GM18517 (cell line): ENCODE results near the gene THSD4.

ENCODE experiments used
- ATAC-seq: cut with Tn5 transposase; IDR thresholded peaks from one replicate; pipeline ENCODE4 v1.9.1; 2021; ENCODE audit warnings: mild to moderate bottlenecking, moderate library complexity; ENCODE audit not compliant: unreplicated experiment

THSD4 gene

DNA sequence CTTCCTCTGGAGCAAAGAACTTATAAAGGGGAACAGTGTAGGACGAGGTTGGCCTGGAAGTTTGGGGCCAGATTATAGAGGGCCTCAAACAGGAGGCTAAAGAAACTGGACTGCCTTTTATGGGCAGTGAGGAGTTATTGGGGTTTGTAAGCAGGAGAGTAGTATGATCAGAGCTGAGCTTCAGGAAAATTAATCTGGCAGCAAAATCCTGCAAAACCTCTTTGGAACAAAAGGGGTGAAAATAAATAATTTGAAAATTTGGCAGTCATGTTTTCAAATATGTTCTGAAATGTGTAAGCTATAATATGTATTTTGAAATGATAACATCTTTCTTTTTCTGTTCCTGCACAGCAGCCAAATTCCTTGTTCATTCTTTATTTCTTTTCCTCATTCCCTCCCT is 164.9 kb downstream of the THSD4 start:
- no peak for ATAC-seq

DNA sequence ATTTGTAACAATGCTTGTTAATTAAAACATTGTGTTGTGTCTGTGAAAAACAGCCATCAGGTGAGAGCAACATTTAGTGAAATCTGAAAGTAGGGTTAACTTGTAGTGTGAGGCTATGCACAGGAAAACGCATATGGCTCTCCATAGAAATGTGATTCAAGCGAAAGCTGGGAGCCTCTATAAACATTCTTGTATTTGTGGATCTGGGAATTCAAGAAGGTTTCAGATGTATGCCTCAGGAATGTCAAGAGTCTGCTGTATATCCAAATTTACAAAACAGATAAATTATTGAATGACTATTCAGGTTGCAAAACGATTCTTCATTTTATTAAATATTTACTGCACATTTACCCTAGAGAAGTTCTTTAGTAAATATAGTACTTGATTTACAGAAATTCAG is 166.0 kb downstream of the THSD4 start:
- no peak for ATAC-seq

DNA sequence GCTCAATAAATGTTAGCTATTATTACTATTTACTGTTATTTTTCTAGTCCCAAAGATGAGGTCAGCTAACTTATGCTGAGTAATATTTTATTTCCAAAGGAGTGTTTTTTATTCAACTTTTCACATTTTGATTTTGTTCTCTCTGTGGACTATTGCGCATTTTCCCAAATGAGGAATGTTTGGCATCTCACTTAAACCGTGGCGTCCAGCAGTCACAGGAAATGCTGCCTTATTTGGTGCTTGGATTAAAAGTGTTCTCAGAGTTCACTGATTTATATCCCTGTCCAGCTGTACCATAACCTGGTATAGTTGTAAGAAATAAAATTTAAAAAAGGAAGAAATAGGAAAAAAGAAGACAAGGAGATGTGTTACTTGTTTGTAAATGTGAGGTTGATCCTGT is 166.8 kb downstream of the THSD4 start:
- no peak for ATAC-seq

DNA sequence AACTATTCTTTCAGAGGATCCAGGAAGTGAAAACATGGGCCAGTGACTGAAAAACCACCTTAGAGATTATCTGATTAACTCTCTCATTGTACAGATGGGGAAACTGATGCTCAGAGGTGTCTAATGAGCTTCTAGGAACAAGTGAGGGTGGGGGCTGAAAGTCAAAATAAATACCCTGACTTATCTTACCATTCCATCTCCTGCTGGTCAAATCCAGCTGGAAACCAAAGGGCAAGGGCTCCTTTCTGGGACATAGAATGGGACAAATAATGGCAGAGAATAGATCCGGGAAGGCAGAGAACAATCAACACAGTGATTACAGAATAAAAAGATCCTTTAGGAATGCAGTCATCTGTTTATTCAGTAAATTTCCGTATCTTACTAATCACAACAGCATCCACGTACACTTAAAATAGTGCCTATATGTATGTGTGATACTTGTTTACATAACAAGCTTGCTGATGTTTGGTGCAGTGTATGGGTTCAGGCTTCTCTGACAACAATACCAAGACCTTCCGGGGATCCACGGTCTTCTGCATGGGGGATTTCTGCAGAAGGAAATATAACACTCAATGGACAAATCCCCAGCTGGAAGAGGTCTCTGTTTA is 173.2 kb downstream of the THSD4 start:
- ATAC-seq: no peak

DNA sequence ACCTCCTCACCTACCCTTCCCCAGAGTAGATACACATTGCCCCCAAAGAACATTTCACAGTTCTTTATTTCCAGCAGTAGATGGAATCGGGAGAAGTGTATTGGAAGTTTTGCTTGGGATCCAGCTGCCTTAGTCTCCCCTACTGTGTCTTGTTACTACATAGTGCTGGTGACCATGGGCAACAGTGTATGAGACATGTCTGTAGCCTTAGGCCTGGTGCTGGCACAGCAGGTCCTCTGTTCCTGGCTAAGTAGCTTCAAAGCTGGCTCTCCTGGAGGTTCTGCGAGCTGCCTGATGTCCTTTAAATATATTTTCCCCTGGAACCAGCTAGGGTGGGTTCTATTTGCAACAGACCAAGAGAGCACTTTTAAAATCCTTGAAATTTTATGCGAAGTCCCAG is 174.7 kb downstream of the THSD4 start:
- ATAC-seq: no peak

DNA sequence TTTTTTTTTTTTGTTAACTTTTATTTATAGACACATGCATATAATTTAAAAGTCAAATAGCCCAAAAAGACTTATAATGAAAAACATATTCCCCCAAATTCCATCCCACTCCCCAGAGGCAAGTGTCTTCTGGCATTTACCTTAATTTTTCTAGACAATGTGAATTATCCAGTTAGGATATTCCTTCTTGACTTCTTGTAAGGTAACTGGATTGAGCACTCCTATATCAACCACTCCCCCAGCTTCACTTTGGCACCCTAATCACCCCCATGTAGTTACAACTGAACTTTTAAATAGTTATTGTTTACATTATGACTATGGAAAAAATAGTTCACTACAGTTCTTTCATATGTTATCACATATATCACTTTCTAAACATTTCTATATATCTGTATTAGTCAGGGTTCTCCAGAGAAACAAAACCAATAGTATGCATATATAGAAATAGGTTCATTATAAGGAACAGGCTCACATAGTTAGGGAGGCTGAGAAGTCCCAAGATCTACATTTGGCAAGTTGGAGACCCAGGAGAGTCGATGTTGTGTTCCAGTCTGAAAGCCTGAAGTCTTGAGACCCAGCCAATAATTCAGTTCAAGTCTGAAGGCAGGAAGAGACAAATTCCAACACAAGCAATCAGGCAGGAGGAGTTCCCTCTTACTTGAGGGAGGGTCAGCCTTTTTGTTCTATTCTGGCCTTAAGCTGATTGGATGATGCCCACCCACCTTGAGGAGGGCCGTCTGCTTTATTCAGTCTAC is 175.8 kb downstream of the THSD4 start:
- ATAC-seq: no peak

DNA sequence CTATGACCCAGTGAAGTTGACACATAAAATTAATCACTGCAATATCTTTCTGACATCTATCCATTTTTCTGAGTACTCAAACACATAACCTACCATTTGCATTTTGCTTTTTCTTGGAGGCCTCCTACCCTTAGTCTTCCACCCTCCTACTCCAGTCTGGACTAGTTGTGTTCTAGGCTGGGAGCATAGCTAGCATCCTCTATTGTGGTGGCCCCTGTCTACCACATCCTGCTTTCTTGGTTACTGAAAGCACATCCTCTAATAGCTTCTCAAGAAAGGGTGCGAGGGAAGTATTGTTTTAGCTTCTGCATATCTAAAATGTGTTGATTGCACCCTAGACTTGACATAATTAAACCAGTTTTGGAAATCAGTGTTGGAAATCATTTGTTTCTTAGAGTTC is 176.5 kb downstream of the THSD4 start:
- ATAC-seq: no peak

DNA sequence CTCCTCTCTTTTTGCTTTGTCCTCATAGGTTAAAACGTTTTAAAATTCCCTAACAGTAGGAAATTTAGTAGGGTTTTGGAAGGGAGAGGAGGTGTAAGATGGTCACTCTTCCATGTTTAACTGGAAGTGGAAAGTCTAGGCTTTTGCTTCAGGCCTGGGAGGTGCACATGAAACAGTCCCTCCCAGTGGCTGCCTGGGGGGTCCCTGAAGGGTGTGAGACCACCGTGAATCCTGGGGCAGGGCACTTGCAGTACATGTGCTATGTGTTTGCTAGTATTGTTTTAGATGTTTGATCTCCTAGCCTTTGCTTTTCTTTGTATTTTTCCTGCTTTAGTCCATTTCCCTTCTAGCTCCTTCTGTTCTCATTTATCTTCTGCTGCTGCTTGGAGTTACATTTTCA is 178.5 kb downstream of the THSD4 start:
- ATAC-seq: no peak

DNA sequence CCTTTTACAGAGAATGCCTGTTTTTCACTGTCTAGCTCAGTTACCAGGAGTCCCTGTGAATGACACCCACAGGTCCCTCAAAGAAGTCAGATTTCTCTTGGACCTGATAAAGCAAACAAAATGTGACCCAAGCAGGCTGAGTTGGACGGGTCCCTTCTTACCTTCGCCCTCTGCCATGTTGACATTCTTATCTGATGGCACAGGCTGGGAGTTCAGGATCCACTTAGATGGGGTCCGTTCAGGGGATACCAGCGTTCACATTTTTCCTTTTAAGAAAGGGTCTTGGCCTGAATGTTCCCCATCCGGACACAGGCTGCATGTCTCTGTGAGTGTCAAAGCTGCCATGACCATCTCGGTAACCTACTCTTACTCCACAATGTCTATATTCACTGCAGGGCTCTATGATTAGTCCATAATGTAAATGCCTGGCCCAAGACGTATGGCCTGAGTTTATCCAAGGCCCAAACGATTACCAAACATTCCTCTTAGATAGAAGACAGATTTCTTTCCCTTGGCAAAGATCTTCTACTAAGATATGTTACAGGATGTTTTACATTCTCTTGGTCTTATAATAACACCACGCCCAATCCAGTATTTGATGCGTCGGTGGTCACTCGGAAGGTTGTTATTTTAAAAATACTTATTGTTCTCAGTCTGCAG is 179.1 kb downstream of the THSD4 start:
- no peak for ATAC-seq

DNA sequence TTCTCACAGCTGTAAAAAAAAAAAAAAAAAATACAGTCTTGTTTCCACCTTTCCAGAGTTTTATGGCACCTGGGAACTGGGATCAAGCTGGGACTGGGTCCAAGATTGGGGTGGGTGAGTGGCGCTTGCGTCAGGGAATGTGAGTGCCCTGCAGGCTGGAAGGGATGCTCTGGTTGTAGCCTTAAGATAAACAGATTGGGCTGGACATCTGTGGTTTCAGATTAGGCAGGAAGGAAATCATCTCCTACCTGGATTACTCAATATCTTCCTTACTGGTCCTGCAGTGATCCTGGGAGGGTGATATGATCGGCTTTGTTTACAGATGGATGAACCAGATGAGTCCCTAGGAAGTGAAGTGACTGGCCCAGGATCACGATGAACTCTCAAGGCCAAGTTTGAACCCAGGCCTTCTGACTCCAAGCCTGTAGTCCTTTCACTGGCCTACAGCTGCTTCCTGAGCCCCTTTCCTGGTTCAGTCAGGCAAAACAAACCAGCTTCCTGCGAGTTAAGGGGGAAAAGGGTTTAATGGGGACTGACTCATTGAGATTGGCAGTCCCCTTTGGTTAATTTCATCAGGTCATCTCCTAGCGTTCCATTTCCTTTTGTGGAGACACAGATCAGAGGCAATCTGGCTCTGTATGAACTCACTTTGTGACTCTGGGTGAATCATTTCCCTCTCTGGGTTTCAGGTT is 179.8 kb downstream of the THSD4 start:
- ATAC-seq: no peak

DNA sequence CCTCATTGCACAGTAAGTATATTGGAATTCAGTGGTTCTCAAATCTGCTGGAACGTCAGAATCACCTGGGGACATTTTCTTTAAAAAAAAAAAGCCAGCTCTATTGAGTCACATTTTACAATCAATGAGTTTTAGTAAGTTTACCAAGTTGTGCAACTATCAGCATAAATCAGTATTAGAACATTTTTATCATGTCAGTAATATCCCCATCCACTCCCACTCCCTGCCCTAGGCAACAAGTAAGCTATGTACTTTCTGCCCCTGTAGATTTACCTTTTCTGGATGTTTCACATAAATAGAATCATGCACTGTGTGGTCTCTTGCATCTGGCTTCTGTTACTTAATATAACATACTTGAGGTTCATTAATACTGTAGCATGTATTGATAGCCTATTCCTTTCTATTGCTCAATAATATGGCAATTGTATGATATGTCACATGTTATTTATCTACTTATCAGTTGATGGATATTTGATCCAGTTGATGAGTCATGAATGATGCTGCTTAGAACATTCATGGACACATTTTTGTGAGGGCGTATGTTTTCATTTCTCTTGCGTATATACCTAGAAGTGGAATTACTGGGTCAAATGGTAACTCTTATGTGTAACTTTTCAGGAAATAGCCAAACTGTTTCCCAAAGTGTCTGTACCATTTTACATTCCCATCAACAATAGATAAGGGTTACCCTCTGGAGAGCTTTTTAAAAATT is 180.5 kb downstream of the THSD4 start:
- ATAC-seq: no peak

DNA sequence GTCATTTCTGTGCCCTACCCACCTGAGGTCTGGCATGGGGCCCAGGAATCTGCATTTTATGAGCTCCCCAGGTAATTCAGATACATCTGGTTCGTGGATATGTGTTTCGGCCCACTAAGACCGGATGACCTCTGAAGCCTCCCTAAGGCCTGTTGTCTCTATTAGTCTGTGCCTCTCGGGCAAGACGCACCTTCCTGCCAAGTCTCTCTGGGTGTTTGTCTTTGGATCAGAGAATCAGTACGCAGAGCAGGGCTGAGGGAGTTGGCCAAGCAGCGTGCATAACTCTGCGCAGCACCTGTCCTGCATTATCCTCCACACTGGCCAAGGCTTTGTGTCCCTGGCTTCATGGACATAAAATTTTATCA is 181.0 kb downstream of the THSD4 start:
- no peak for ATAC-seq

DNA sequence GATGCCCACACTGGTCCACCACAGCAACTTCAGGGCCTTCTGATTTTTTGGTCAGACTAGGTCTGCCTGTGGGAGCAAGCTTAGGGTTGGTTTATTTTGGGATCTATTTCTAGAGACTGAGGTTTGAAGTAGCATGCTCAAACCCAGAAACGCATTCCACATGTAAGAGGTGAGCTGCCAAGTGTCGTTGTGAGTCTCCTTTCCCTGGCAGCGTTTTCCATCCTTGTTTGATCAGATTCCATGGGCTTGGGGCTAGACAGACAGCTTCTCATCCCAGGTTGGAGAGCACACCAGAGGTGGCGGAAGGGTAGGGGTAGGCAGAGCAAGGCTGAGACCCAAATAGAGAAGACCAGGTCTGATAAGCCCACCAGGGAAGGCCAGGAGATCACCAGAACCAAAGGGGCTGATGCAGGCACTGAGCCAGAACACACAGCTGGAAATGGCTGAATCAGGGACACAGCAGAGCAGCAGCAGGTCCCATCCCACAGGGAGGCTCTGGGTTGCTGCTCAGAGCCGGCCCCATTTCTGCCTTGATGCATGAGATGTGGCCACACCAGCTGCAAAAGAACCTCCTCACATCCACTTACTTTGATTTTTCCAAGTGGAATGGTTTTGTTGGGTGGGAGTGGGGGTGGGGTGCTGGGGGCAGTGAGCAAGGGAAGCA is 186.8 kb downstream of the THSD4 start:
- ATAC-seq: no peak

DNA sequence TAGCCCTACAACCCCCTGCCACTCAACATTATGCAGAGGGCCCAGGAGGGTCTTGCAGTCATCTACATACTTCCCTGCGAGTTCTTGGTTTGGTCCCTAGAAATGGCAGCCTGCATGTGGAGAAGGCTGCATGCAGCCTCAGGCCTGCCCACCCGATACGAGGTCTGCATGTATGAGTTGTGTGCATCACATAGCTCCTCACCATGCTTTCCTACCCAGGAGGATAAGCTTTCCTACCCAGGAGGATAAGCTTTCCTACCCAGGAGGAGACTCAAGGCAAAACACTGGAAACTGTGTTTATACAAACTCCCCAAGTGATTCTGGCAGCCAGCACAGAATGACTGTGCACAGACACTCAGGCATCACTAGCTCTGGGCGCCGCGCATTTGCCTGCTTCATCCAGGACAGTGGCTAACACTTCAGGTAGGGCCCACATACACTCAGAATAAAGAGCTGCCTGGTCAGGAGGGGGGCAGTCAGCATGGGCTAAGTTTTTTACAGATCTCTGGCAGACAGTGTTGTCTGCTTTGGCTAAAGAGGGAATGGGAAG is 187.7 kb downstream of the THSD4 start:
- ATAC-seq: no peak

DNA sequence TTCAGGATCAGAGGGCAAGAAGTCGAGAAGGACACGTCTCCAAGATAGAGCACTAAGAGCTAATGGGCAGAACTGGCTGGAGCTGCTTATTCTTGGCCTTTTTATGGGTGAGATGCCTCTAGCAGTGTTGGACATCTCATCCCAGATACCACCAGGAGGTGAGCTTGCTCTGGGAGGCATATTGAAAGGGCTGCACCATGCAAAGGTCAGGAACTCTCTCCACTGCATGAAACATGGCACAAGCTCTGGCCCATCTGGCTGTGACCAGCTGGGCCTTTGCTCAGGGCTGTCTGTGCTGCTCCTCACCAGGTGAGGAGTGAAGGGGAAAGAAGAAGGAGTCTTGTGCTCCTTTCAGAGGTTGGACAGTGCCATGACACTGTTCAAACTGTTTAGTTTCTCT is 188.7 kb downstream of the THSD4 start:
- no peak for ATAC-seq

DNA sequence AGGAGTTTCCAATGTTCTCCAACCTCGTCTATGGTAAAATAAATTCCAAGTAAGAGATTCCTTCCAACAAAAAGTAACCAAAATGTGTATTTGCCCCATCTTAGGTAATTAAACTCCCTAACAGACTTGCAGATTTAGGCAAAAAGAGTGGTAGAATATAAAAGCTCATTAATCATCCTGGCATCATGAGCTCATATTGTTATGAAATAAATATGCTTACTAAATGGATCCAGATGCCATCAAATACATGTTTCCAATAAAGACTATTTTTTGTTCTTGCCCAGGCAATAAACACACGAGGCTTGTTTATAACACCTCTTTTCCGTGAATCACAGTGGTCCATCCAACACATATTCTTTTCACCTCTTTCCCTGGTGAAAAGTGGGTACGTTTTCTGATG is 189.4 kb downstream of the THSD4 start:
- ATAC-seq: no peak

DNA sequence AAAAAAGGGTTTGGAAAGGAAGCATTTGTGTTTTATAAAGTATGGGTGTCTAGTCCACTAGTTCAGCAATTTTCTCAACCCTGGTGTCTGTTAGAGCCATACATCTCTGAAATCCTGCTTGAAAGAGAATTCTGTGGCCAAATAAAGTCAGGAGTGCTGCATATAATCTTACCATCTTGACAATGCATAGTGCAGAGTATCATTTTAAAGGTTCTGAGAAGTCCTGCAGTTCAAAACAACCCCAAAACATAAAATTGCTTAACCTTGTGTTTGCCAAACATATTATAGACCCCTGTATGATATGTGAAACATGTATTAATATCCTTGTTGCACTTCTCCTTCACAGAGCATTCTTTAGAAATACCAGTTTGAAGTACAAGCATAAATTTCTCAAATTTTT is 191.3 kb downstream of the THSD4 start:
- no peak for ATAC-seq

DNA sequence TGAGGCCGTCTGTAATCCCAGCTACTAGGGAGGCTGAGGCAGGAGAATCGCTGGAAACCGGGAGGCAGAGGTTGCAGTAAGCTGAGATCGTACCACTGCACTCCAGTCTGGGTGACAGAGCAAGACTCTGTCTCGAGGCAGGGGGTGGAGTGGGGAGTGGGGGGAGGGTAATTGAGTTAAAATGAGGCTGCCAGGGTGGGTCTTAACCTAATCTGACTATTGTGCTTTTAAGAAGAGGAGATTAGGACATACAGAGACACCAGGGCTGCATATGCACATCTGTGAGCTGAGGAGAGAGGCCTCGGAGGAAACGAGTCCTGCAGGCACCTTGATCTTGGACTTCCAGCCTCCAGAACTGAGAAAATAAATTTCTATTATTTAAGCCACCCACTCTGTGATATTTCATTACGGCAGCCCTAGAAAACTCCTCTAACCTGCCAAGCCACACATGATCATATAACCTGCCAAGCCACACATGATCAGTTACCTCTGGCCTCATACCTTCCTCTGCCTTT is 197.0 kb downstream of the THSD4 start:
- no peak for ATAC-seq

DNA sequence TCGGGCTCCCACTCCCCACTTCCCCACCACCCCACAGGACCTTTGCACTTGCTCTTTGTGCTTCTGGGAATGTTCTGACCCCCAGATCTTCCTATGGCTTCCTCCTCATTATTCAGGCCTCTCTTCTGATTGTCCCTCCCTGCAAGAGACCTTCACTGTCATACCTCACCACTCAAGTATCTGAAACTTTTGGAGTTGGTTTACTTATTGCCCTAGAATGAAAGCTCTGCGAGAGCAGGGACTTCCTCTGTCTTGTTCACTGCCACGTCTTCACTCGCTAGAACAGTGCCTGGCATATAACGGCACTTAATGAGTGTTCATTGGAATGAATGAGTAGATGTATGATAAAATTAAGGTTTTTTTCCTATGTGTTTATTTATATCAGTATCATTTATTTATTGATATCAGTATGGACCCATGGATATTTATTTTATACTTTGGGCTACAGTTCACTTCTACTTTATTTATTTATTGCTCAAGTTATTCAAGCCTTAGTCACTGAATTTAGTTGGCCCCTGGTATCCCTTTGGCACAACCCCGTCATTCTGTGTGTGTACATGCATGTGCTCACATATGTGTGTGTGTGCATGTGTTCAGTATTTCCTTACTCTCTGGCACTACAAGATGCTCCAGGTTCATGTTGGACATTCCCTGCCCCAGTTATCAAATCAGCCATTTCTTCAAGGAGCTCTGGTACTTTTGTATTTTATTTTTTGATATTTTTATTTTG is 197.6 kb downstream of the THSD4 start:
- no peak for ATAC-seq

DNA sequence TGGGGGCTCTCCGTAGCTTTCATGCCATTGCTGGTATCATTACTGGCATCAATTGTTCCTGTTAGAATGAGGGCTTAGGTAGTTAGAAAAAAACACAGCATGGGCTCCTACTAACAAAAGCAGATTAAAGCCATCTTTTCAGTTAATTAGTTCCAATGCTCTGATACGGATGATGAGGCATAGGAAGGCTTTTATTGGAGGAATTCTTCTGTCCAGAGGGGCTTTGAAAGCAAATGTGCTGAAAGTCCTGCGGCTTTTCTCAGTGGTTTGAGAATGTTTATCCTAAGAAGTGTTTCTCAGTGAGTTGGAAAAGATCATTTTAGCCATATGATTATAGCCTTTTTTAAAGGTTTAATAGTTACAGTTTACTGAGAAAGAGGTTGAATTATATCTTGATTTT is 198.5 kb downstream of the THSD4 start:
- ATAC-seq: no peak
